Caco-2 (cell line): ENCODE data around the gene ARHGAP18. TPM values are rescaled to one million over a fixed set of nuclear protein-coding genes. Genes with fewer than 3 reads are reported as not detected.

ENCODE experiments used
- BruUV-seq: library from RNA; stranded (reverse); fragments of 400-500 nt; replicated peaks from 2 replicates; lab custom pipeline; 2021; lab: Mats Ljungman, UMichigan
- CTCF ChIA-PET: fragments of 300-600 bp; sonication (Branson Sonifier 250); formaldehyde crosslinking; loops from one replicate; lab custom pipeline; 2022; ENCODE audit warnings: antibody characterized with exemption; lab: Charles Lee
- POLR2A ChIA-PET: fragments of 300-600 bp; sonication (Branson Sonifier 250); formaldehyde crosslinking; loops from one replicate; lab custom pipeline; 2022; ENCODE audit warnings: antibody characterized with exemption; lab: Charles Lee
- DNase-seq, 2 experiments: peaks; one replicate each; pipeline versions ENCODE4 v3.0.0 to v3.0.0-alpha.2; 2020 to 2022
- H3K27me3 ChIP-seq: replicated peaks from 2 replicates; pipeline ENCODE4 v1.6.0; 2011; ENCODE audit warnings: low read length; ENCODE audit not compliant: control insufficient read depth, insufficient read depth
- H3K36me3 ChIP-seq: 2 replicates; pipeline ENCODE4 v1.5.1; 2011; ENCODE audit warnings: low read length; ENCODE audit not compliant: control insufficient read depth, insufficient read depth
- H3K4me1 ChIP-seq: fragments of 250-450 bp; sonication (Bioruptor Pico); 2 replicates; pipeline ENCODE4 v1.5.1; 2020; ENCODE audit warnings: mild to moderate bottlenecking
- H3K4me3 ChIP-seq: 2 replicates; pipeline ENCODE4 v1.5.1; 2011; ENCODE audit warnings: low read depth, mild to moderate bottlenecking, control low read depth, low read length
- H3K9me3 ChIP-seq: fragments of 250-450 bp; sonication (Bioruptor Pico); 2 replicates; pipeline ENCODE4 v1.5.1; 2020; ENCODE audit warnings: mild to moderate bottlenecking, moderate library complexity
- H3K27ac Mint-ChIP-seq: one replicate; pipeline ENCODE4 v1.8.0; 2022; ENCODE audit warnings: mixed read lengths; ENCODE audit not compliant: unreplicated experiment
- H3K27me3 Mint-ChIP-seq: one replicate; pipeline ENCODE4 v1.8.0; 2022; ENCODE audit warnings: mixed read lengths; ENCODE audit not compliant: insufficient read depth, unreplicated experiment
- H3K36me3 Mint-ChIP-seq: one replicate; pipeline ENCODE4 v1.8.0; 2022; ENCODE audit warnings: mild to moderate bottlenecking, mixed read lengths; ENCODE audit not compliant: insufficient read depth, unreplicated experiment
- H3K4me1 Mint-ChIP-seq: one replicate; pipeline ENCODE4 v1.8.0; 2022; ENCODE audit warnings: low read depth, mixed read lengths; ENCODE audit not compliant: unreplicated experiment
- H3K4me3 Mint-ChIP-seq: one replicate; pipeline ENCODE4 v1.8.0; 2022; ENCODE audit warnings: mild to moderate bottlenecking, moderate library complexity, mixed read lengths; ENCODE audit not compliant: unreplicated experiment
- H3K9me3 Mint-ChIP-seq: one replicate; pipeline ENCODE4 v1.8.0; 2022; ENCODE audit warnings: mixed read lengths; ENCODE audit not compliant: unreplicated experiment
- intact Hi-C: fragments of 100-400 bp; cut with micrococcal nuclease; formaldehyde crosslinking; loops from one replicate; pipeline ENCODE4 v1.10.0; 2022; ENCODE audit not compliant: unreplicated experiment
- total RNA-seq: library from RNA; stranded (reverse); gene quantifications from 2 replicates; pipeline ENCODE4 v1.2.3, GENCODE V29; 2022
- TF ChIP-seq, protein P1 (sequence below), 2 experiments: fragments of 200-600 bp in 1 of 2; IDR thresholded peaks; 1 replicate in 1 of 2; 2 replicates in 1 of 2; pipeline versions ENCODE4 v1.5.1 to v1.8.0; 2011 to 2022; ENCODE audit warnings: antibody characterized with exemption in 1 of 2, control low read depth in 1 of 2, inconsistent platforms in 1 of 2, low read depth in 1 of 2, low read length in 1 of 2, mild to moderate bottlenecking in 1 of 2, moderate library complexity in 1 of 2; ENCODE audit not compliant: insufficient read depth in 1 of 2, severe bottlenecking in 1 of 2, unreplicated experiment in 1 of 2

Gene ARHGAP18
- total RNA-seq, 1 experiment from 2014 or later = 15.0 TPM

DNA sequence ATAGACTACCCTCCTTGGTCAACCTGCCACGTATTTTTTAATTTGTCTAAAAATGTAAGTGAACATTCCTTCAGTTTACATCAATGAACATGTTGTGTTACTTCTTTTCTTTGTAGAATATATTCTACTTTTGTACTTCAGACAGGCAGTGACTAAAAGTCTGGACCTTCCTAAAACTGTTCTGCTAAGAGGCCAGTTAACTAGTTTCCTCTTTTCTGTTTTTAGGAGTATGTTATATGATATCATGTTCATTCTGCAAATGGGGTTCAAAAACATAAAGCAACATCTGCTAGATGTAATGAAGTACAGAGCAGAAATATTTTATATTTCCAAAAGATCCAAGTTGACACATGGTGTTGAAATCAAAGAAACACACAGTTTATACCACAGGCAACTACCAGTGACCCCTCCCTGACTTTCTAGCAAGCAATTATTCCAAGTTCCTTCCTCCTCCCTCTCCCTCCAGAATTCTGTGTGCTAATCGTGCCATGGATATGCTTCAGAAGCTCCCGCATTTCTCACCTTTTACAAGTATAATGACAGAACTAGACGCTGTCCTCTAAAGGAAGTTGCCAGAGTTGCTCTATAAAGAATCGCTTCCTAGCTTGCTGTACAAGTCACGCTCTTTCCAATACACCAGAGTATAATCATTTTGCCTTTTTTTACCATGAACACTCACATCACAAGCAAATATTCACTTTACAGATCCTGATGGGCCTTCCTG is 64.7 kb downstream of the ARHGAP18 start:
- Mint-ChIP-seq H3K27me3 (no peaks in the 10 kb centered on the region), H3K27ac (peak overlapping the region; percentile 63), H3K4me3 (peak overlapping the region; percentile 36), H3K9me3 (no peaks in the 10 kb centered on the region), H3K36me3 (no peaks in the 10 kb centered on the region), H3K4me1 (peaks cover 31% of the 10 kb centered on the region)
- CTCF ChIA-PET = interaction anchor here (1.1 kb wide), 1 partner anchor 65 kb away, joined by 3 read pairs; the partner anchor contains the start of gene ARHGAP18
- DNase-seq = no peak
- intact Hi-C loops = loop anchor here (2.0 kb wide), 1 partner anchor 44 kb away; no protein-coding TSS in a partner anchor
- no peak overlapping the region for H3K4me3 ChIP-seq
- TF ChIP-seq, protein P1, sequence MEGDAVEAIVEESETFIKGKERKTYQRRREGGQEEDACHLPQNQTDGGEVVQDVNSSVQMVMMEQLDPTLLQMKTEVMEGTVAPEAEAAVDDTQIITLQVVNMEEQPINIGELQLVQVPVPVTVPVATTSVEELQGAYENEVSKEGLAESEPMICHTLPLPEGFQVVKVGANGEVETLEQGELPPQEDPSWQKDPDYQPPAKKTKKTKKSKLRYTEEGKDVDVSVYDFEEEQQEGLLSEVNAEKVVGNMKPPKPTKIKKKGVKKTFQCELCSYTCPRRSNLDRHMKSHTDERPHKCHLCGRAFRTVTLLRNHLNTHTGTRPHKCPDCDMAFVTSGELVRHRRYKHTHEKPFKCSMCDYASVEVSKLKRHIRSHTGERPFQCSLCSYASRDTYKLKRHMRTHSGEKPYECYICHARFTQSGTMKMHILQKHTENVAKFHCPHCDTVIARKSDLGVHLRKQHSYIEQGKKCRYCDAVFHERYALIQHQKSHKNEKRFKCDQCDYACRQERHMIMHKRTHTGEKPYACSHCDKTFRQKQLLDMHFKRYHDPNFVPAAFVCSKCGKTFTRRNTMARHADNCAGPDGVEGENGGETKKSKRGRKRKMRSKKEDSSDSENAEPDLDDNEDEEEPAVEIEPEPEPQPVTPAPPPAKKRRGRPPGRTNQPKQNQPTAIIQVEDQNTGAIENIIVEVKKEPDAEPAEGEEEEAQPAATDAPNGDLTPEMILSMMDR (IDR thresholded peaks at IDR 0.05; ENCODE audit: insufficient read depth in 1 of 2, low read depth in 1 of 2, low read length in 1 of 2, severe bottlenecking in 1 of 2, unreplicated experiment in 1 of 2) = no peak
- peaks cover 43% of the 10 kb centered on the region for H3K4me1 ChIP-seq
- no TSS peak for BruUV-seq
- H3K27me3 ChIP-seq = no peaks in the 10 kb centered on the region
- H3K36me3 ChIP-seq = no peaks in the 10 kb centered on the region
- no peaks in the 10 kb centered on the region for H3K9me3 ChIP-seq
- POLR2A ChIA-PET = no interaction called here

DNA sequence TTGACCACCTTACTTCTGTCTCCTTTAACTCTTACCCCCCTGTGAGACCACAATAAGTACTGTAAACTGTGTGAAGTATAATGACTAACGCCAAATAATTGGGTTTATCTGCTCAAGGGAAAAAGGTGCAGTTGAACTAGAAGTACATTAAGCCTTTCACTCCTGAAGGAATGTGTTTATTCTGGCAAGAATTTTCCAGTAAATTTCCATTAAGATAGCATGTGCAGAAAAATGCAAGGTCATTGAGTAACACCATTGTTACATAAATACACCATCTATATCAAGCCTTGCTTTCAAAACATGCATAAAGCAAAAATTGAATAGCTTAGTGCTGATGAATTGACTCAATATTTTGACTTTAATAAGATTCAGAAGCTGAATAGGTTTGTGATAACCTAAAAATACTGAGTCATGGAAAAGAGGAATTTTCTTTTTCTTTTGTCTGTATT is 65.4 kb downstream of the ARHGAP18 start:
- H3K4me1 Mint-ChIP-seq = peaks cover 31% of the 10 kb centered on the region
- POLR2A ChIA-PET = interaction anchor here (0.6 kb wide), 1 partner anchor 17 kb away, joined by 7 read pairs; no protein-coding TSS in a partner anchor
- CTCF ChIA-PET = interaction anchor here (1.1 kb wide), 1 partner anchor 65 kb away, joined by 3 read pairs; the partner anchor contains the start of gene ARHGAP18
- H3K9me3 Mint-ChIP-seq = no peaks in the 10 kb centered on the region
- H3K27me3 ChIP-seq = no peaks in the 10 kb centered on the region
- TF ChIP-seq, protein P1 (IDR thresholded peaks at IDR 0.05; ENCODE audit: insufficient read depth in 1 of 2, low read depth in 1 of 2, low read length in 1 of 2, severe bottlenecking in 1 of 2, unreplicated experiment in 1 of 2) = no peak
- peaks cover 43% of the 10 kb centered on the region for H3K4me1 ChIP-seq
- H3K36me3 ChIP-seq = no peaks in the 10 kb centered on the region
- no peaks in the 10 kb centered on the region for H3K27me3 Mint-ChIP-seq
- no peak for DNase-seq
- intact Hi-C loops = loop anchor here (2.0 kb wide), 1 partner anchor 44 kb away; no protein-coding TSS in a partner anchor
- peak overlapping the region; percentile 1 for H3K4me3 Mint-ChIP-seq
- no peaks in the 10 kb centered on the region for H3K9me3 ChIP-seq
- H3K27ac Mint-ChIP-seq = peak overlapping the region; percentile 63
- H3K4me3 ChIP-seq = no peak overlapping the region
- H3K36me3 Mint-ChIP-seq = no peaks in the 10 kb centered on the region
- no TSS peak for BruUV-seq

- CTCF ChIA-PET = no interaction called here
- no peaks in the 10 kb centered on the region for H3K27me3 Mint-ChIP-seq
Measured at GRCh38 chr6:129643968-129644367, 66.0 kb downstream of the ARHGAP18 start.

More at GRCh38 chr6:129643968-129644367, 66.0 kb downstream of the ARHGAP18 start:
- TF ChIP-seq, protein P1 (IDR thresholded peaks at IDR 0.05; ENCODE audit: insufficient read depth in 1 of 2, low read depth in 1 of 2, low read length in 1 of 2, severe bottlenecking in 1 of 2, unreplicated experiment in 1 of 2) = no peak
- H3K36me3 Mint-ChIP-seq = no peaks in the 10 kb centered on the region
- no peak overlapping the region for H3K4me3 Mint-ChIP-seq
- Histone ChIP-seq H3K9me3 (no peaks in the 10 kb centered on the region), H3K4me3 (no peak overlapping the region), H3K27me3 (no peaks in the 10 kb centered on the region), H3K4me1 (peaks cover 48% of the 10 kb centered on the region), H3K36me3 (no peaks in the 10 kb centered on the region)
- H3K9me3 Mint-ChIP-seq = no peaks in the 10 kb centered on the region
- intact Hi-C loops = loop anchor here (2.0 kb wide), 1 partner anchor 45 kb away; no protein-coding TSS in a partner anchor
- POLR2A ChIA-PET = interaction anchor here (0.6 kb wide), 1 partner anchor 18 kb away, joined by 7 read pairs; no protein-coding TSS in a partner anchor
- DNase-seq = no peak
- BruUV-seq = no TSS peak
- peaks cover 31% of the 10 kb centered on the region for H3K4me1 Mint-ChIP-seq
- H3K27ac Mint-ChIP-seq = peak overlapping the region; percentile 63
